ENCODE results near the gene AVEN. TPM values are rescaled to one million over a fixed set of nuclear protein-coding genes. Genes with fewer than 3 reads are reported as not detected.

Gene AVEN
- total and polyA plus RNA-seq, 3 donors from 2014 or later, result 23.4 to 35.1 (median 25.4) TPM

DNA sequence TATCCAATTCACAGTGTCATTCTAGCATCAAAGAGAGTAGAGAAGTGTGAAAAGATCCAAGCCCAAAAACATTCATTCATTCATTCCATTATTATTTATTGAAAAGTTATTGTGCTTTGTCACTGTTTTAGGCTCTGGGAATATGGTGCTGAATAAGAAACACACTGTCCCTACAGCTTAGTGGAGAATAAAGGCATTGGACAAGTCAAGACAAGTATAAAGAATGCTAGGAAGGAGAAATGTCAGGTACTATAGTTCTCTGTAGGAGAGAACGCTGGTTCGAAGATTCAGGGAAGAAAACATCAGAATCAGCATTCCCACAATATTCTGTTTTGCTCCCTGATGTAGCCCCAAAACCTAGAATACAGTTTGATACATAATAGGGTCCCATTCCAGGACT is 199.5 kb downstream of the AVEN start:
- intact Hi-C loops (cut with DNase I; ENCODE audit: low total_unique reads), result no loop called here
- no peak overlapping the region for H3K4me3 ChIP-seq
- H3K4me1 ChIP-seq, result no peaks in the 10 kb centered on the region
- H3K36me3 ChIP-seq (ENCODE audit: low read depth, missing control alignments), result no peaks in the 10 kb centered on the region
- H3K27ac ChIP-seq, result no peak overlapping the region
- 95 to 97% methylated on average over 2 of the region's 2 CpGs for WGBS, 2 donors
- H3K9me3 ChIP-seq, result no peaks in the 10 kb centered on the region
- TF ChIP-seq, protein P1, sequence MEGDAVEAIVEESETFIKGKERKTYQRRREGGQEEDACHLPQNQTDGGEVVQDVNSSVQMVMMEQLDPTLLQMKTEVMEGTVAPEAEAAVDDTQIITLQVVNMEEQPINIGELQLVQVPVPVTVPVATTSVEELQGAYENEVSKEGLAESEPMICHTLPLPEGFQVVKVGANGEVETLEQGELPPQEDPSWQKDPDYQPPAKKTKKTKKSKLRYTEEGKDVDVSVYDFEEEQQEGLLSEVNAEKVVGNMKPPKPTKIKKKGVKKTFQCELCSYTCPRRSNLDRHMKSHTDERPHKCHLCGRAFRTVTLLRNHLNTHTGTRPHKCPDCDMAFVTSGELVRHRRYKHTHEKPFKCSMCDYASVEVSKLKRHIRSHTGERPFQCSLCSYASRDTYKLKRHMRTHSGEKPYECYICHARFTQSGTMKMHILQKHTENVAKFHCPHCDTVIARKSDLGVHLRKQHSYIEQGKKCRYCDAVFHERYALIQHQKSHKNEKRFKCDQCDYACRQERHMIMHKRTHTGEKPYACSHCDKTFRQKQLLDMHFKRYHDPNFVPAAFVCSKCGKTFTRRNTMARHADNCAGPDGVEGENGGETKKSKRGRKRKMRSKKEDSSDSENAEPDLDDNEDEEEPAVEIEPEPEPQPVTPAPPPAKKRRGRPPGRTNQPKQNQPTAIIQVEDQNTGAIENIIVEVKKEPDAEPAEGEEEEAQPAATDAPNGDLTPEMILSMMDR (IDR thresholded peaks at IDR 0.05), result no peak
- no peak for TF ChIP-seq POLR2A (IDR thresholded peaks at IDR 0.05)
- no peaks in the 10 kb centered on the region for H3K27me3 ChIP-seq
- DNase-seq, result no peak

DNA sequence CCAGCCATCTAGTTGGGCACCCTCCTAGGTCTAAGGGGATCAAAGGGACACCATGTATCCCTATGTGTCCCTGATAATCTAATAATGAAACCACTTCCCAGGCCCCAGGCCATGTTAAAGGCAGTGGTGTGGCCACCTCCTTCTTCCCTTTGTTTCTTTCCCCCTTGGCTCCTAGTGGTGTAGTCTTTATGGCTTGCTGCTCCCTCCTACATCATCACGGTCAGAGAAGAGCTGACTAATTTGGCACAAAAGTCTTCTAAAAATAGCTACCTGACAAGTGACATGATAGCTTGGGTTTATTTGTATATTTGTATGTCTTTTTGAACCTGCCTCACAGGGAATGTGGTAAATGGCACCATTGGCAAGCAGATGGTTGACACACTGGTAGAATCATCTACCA is 201.7 kb downstream of the AVEN start:
- 56 to 76% methylated on average over 1 of the region's 1 CpG for WGBS, 2 donors
- no peaks in the 10 kb centered on the region for H3K36me3 ChIP-seq (ENCODE audit: low read depth, missing control alignments)
- H3K4me3 ChIP-seq, result no peak overlapping the region
- H3K4me1 ChIP-seq, result no peaks in the 10 kb centered on the region
- intact Hi-C loops (cut with DNase I; ENCODE audit: low total_unique reads), result no loop called here
- H3K27ac ChIP-seq, result no peak overlapping the region
- H3K27me3 ChIP-seq, result no peaks in the 10 kb centered on the region
- H3K9me3 ChIP-seq, result no peaks in the 10 kb centered on the region
- no peak for TF ChIP-seq POLR2A (IDR thresholded peaks at IDR 0.05)
- TF ChIP-seq, protein P1 (IDR thresholded peaks at IDR 0.05), result no peak
- no peak for DNase-seq

DNA sequence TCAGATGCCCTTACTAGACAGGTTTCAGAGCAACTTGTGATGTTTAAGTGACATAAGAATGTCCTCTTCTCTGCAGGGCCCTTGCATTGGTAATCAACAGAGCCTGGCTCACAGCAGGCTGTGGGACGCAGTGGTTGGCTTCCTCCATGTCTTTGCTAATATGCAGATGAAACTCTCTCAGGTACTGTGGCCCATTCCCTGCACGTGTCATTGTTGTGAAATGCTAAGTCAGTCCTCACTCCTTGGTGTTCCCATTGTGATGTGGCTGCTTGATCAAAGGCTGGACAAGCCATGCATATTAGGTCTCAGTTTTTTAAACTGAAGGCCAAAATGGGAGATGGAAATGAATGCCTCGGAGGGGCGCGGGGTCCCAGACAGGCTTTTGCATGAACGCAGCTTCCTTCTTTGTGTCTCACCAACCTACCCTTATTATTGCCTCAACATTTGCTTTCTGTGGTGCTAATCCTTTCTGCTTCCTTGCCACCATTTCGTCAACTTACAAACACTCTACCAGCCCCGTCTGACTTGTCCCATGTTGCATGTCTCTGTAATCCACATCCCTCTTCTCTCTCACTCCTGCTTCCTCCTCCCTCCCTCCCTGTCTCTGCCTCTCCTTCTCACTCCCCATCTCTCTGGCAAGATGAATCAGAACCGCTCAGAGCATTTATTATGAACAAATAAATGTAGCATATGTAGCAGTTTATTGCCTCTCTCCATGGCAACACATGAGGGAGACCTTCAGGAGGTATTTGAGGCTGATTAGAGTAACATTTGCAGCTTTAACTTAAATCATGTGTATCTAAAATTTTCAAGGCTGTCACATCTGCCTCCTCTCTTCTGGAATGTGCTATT is 203.9 kb downstream of the AVEN start:
- Histone ChIP-seq H3K4me3 (no peak overlapping the region), H3K9me3 (no peaks in the 10 kb centered on the region), H3K27me3 (no peaks in the 10 kb centered on the region), H3K36me3 (ENCODE audit: low read depth, missing control alignments) (no peaks in the 10 kb centered on the region), H3K4me1 (no peaks in the 10 kb centered on the region), H3K27ac (no peak overlapping the region)
- no peak for TF ChIP-seq POLR2A (IDR thresholded peaks at IDR 0.05)
- TF ChIP-seq, protein P1 (IDR thresholded peaks at IDR 0.05), result no peak
- no peak for DNase-seq
- 39 to 46% methylated on average over 9 of the region's 9 CpGs for WGBS, 2 donors
- intact Hi-C loops (cut with DNase I; ENCODE audit: low total_unique reads), result no loop called here

DNA sequence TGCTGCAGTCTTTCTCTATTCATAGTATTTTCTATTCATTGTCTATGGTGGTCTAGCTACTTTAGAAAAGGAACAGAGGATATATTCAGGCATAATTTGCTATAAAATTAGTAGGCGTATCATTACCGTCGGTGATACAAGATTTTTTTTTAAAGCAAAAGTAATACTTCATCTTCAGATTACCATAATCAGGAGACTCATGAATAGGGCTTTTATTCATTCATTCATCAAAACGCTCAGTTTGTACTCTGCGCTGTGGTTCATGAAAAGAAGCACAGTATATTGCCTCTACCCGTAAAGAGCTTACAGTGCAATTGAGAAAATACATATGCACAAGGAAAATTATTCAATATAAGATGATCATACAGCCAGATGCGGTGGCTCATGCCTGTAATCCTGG is 207.4 kb downstream of the AVEN start:
- no peaks in the 10 kb centered on the region for H3K4me1 ChIP-seq
- TF ChIP-seq, protein P1 (IDR thresholded peaks at IDR 0.05), result no peak
- no peak for TF ChIP-seq POLR2A (IDR thresholded peaks at IDR 0.05)
- H3K27ac ChIP-seq, result no peak overlapping the region
- intact Hi-C loops (cut with DNase I; ENCODE audit: low total_unique reads), result no loop called here
- WGBS, 2 donors, result 80 to 89% methylated on average over 7 of the region's 7 CpGs
- H3K4me3 ChIP-seq, result no peak overlapping the region
- H3K36me3 ChIP-seq (ENCODE audit: low read depth, missing control alignments), result no peaks in the 10 kb centered on the region
- no peak for DNase-seq
- no peaks in the 10 kb centered on the region for H3K27me3 ChIP-seq
- no peaks in the 10 kb centered on the region for H3K9me3 ChIP-seq

DNA sequence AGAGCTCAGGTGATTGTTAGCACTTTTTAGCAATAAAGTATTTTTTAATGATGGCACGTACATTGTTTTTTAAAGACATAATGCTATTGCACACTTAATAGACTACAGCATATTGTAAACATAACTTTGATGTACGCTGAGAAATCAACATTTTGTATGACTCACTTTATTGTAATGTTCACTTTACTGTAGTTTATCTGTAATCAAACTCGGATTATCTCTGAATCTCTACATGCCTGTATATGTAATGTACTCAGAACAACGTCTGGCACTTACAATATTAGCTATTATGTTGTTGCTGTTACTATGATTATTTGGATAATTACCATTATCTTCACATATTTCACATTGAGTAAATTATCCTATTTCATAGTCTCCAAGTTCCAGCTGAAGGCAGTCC is 208.7 kb downstream of the AVEN start:
- WGBS, 2 donors, result 81 to 85% methylated on average over 4 of the region's 4 CpGs
- Histone ChIP-seq H3K27ac (no peak overlapping the region), H3K4me1 (no peaks in the 10 kb centered on the region), H3K36me3 (ENCODE audit: low read depth, missing control alignments) (no peaks in the 10 kb centered on the region), H3K4me3 (no peak overlapping the region), H3K27me3 (no peaks in the 10 kb centered on the region), H3K9me3 (no peaks in the 10 kb centered on the region)
- intact Hi-C loops (cut with DNase I; ENCODE audit: low total_unique reads), result no loop called here
- TF ChIP-seq POLR2A (IDR thresholded peaks at IDR 0.05), result no peak
- no peak for DNase-seq
